ENCODE measurements around the gene LAMB2. TPM values are rescaled to one million over a fixed set of nuclear protein-coding genes. Genes with fewer than 3 reads are reported as not detected.
A peak's percentile ranks its signal among the peaks of the same experiment; 100 is the strongest.

The LAMB2 gene
- total and polyA plus RNA-seq, 2 experiments from 2014 or later: 71.3 to 154 TPM

- no peaks in the 10 kb centered on the region; the same call in 1 of the 2 replicates for H3K79me2 ChIP-seq (replicated peaks; ENCODE audit: insufficient read depth)
- peak overlapping the region; percentile 97 for H3K4me3 ChIP-seq
- peak overlapping the region; percentile 88 for H3K4me3 Mint-ChIP-seq
- no peaks in the 10 kb centered on the region for H3K36me3 Mint-ChIP-seq (ENCODE audit: low read depth)
- TF ChIP-seq ETS1 (IDR thresholded peaks at IDR 0.05): no peak
- peak in 1 of 2 experiments; percentile 51; a peak in 2 of 4 replicates for TF ChIP-seq CTCF (conservative IDR thresholded peaks at IDR 0.05; ENCODE audit: low read depth in 2 of 2)
- no peak for TF ChIP-seq JUNB (IDR thresholded peaks at IDR 0.05; ENCODE audit: unreplicated experiment)
- no peaks in the 10 kb centered on the region; the same call in 2 of the 3 replicates for H3K9me3 Mint-ChIP-seq
- H2AFZ ChIP-seq: no peak overlapping the region
- H3K9me2 ChIP-seq (ENCODE audit: insufficient read depth): no peaks in the 10 kb centered on the region
- peaks cover 2% of the 10 kb centered on the region for H3K27me3 Mint-ChIP-seq (ENCODE audit: insufficient read depth, low read depth, poor library complexity)
- H3F3A ChIP-seq (replicated peaks; ENCODE audit: low read depth): no peaks in the 10 kb centered on the region
- DNase-seq (ENCODE audit: low spot score) (peak; percentile 27), ATAC-seq (no peak)
- no peak overlapping the region for H3K27ac ChIP-seq (ENCODE audit: low read depth)
- no peak overlapping the region for H3K27ac Mint-ChIP-seq
- H3K4me1 Mint-ChIP-seq: peaks cover 15% of the 10 kb centered on the region
- no peaks in the 10 kb centered on the region for H3K36me3 ChIP-seq (ENCODE audit: insufficient read depth)
- H4K20me1 ChIP-seq (replicated peaks; ENCODE audit: insufficient read depth): no peaks in the 10 kb centered on the region
- peak overlapping the region; percentile 100 for H3K4me2 ChIP-seq
- no peaks in the 10 kb centered on the region for H3K27me3 ChIP-seq (ENCODE audit: insufficient read depth)
- peaks cover 7% of the 10 kb centered on the region; the same call in 1 of the 2 replicates for H3K4me1 ChIP-seq (ENCODE audit: insufficient read depth)
Measured at GRCh38 chr3:49134471-49135265, 1.8 kb upstream of the LAMB2 start.

GRCh38 chr3:49133226-49133951, 539 bp upstream of the LAMB2 start:
- peak overlapping the region; percentile 100 for H3K4me2 ChIP-seq
- Mint-ChIP-seq H3K27ac (peak overlapping the region; percentile 85), H3K4me3 (peak overlapping the region; percentile 88), H3K36me3 (ENCODE audit: low read depth) (no peaks in the 10 kb centered on the region), H3K4me1 (peaks cover 15% of the 10 kb centered on the region), H3K27me3 (ENCODE audit: insufficient read depth, low read depth, poor library complexity) (peaks cover 4% of the 10 kb centered on the region), H3K9me3 (no peaks in the 10 kb centered on the region; the same call in 2 of the 3 replicates)
- no peaks in the 10 kb centered on the region for H4K20me1 ChIP-seq (replicated peaks; ENCODE audit: insufficient read depth)
- H3K27me3 ChIP-seq (ENCODE audit: insufficient read depth): no peaks in the 10 kb centered on the region
- H3K36me3 ChIP-seq (ENCODE audit: insufficient read depth): no peaks in the 10 kb centered on the region
- H3K9me2 ChIP-seq (ENCODE audit: insufficient read depth): no peaks in the 10 kb centered on the region
- ATAC-seq (peak; percentile 75), DNase-seq (ENCODE audit: low spot score) (peak; percentile 94)
- peak overlapping the region; percentile 85 for H3K27ac ChIP-seq (ENCODE audit: low read depth)
- H3K79me2 ChIP-seq (replicated peaks; ENCODE audit: insufficient read depth): no peaks in the 10 kb centered on the region; the same call in 1 of the 2 replicates
- no peaks in the 10 kb centered on the region for H3F3A ChIP-seq (replicated peaks; ENCODE audit: low read depth)
- H3K4me1 ChIP-seq (ENCODE audit: insufficient read depth): peaks cover 7% of the 10 kb centered on the region; the same call in 1 of the 2 replicates
- peak overlapping the region; percentile 97 for H3K4me3 ChIP-seq
- H2AFZ ChIP-seq: peak overlapping the region; percentile 100
- TF ChIP-seq EZH2 (IDR thresholded peaks at IDR 0.05; ENCODE audit: low read depth, unreplicated experiment) (no peak), STAT1 (IDR thresholded peaks at IDR 0.05; ENCODE audit: unreplicated experiment) (no peak), CTCF (conservative IDR thresholded peaks at IDR 0.05; ENCODE audit: low read depth in 2 of 2) (no peak), ZNF462 (CRISPR knock-in tag; IDR thresholded peaks at IDR 0.05) (no peak)
